ENCODE data around the gene CAMTA1. TPM values are rescaled to one million over a fixed set of nuclear protein-coding genes. Genes with fewer than 3 reads are reported as not detected.

The CAMTA1 gene
- total and polyA plus RNA-seq, 9 of the 15 experiments (the other 6 are each of a cell fraction or from before 2014, with no cell fraction given): 43.9 to 161 (median 65.9) TPM

- no peak for TF ChIP-seq MNT (conservative IDR thresholded peaks at IDR 0.05)
- no peak for TF ChIP-seq ZNF699 (CRISPR knock-in tag; IDR thresholded peaks at IDR 0.05; ENCODE audit: insufficient replicate concordance)
- TF ChIP-seq FOXP4 (CRISPR knock-in tag; IDR thresholded peaks at IDR 0.05; ENCODE audit: borderline replicate concordance): no peak
- TF ChIP-seq ZFP1 (CRISPR knock-in tag; IDR thresholded peaks at IDR 0.05): no peak
- TF ChIP-seq CTBP1 (IDR thresholded peaks at IDR 0.05; ENCODE audit: borderline replicate concordance): peak; percentile 77
- no peak for TF ChIP-seq DMBX1 (CRISPR knock-in tag; IDR thresholded peaks at IDR 0.05; ENCODE audit: borderline replicate concordance)
- TF ChIP-seq PML (IDR thresholded peaks at IDR 0.05; ENCODE audit: low read length): no peak
- no peak for TF ChIP-seq ARID3B (CRISPR knock-in tag; IDR thresholded peaks at IDR 0.05; ENCODE audit: borderline replicate concordance)
- TF ChIP-seq CLOCK (CRISPR knock-in tag; IDR thresholded peaks at IDR 0.05; ENCODE audit: borderline replicate concordance): no peak
- no peak for TF ChIP-seq EHMT2 (IDR thresholded peaks at IDR 0.05)
- TF ChIP-seq ZEB2 (IDR thresholded peaks at IDR 0.05): peak; percentile 23; the same call in 1 of the 2 replicates
- TF ChIP-seq HNRNPK (IDR thresholded peaks at IDR 0.05; ENCODE audit: low read depth, low read length, poor library complexity, severe bottlenecking): no peak
- TF ChIP-seq PHB2 (IDR thresholded peaks at IDR 0.05; ENCODE audit: low read depth): no peak
- no peak for TF ChIP-seq ZMIZ1 (IDR thresholded peaks at IDR 0.05; ENCODE audit: low read depth in 2 of 2, low read length in 2 of 2)
- TF ChIP-seq DIDO1 (tag; IDR thresholded peaks at IDR 0.05; ENCODE audit: low read depth): no peak
Measured at GRCh38 chr1:6911021-6911941, 126.0 kb downstream of the CAMTA1 start (continued).
